Smooth muscle cell (in vitro differentiated cells): ENCODE data around the gene ADAM8. TPM values are rescaled to one million over a fixed set of nuclear protein-coding genes. Genes with fewer than 3 reads are reported as not detected.

Experiments
- DNase-seq: peaks from one replicate; lab custom pipeline; 2025; ENCODE audit not compliant: unreplicated experiment; lab: John Stamatoyannopoulos, UW
- H2AFZ ChIP-seq: fragments of 200-600 bp; sonication (generic); 2 replicates; pipeline ENCODE4 v1.6.0; 2016; ENCODE audit warnings: antibody characterized with exemption, low read depth, mild to moderate bottlenecking
- H3F3A ChIP-seq: fragments of 200-600 bp; sonication (generic); 2 replicates; pipeline ENCODE4 v1.6.0; 2017; ENCODE audit warnings: antibody characterized with exemption, low read depth
- H3K27ac ChIP-seq: fragments of 200-600 bp; sonication (generic); 2 replicates; pipeline ENCODE4 v1.5.1; 2016; ENCODE audit warnings: low read depth, mild to moderate bottlenecking
- H3K27me3 ChIP-seq: fragments of 200-600 bp; sonication (generic); 2 replicates; pipeline ENCODE4 v1.6.1; 2016; ENCODE audit warnings: low read depth, mild to moderate bottlenecking
- H3K36me3 ChIP-seq: fragments of 200-600 bp; sonication (generic); 2 replicates; pipeline ENCODE4 v1.5.1; 2016; ENCODE audit warnings: low read depth
- H3K4me1 ChIP-seq: fragments of 200-600 bp; sonication (generic); 2 replicates; pipeline ENCODE4 v1.5.1; 2016; ENCODE audit warnings: low read depth
- H3K4me2 ChIP-seq: fragments of 200-600 bp; sonication (generic); 2 replicates; pipeline ENCODE4 v1.6.0; 2016; ENCODE audit warnings: mild to moderate bottlenecking
- H3K4me3 ChIP-seq: fragments of 200-600 bp; sonication (generic); 2 replicates; pipeline ENCODE4 v1.5.1; 2016; ENCODE audit warnings: mild to moderate bottlenecking
- H3K79me2 ChIP-seq: fragments of 200-600 bp; sonication (generic); 2 replicates; pipeline ENCODE4 v1.6.0; 2016; ENCODE audit warnings: low read depth, mild to moderate bottlenecking
- H3K9ac ChIP-seq: fragments of 200-600 bp; sonication (generic); 2 replicates; pipeline ENCODE4 v1.6.0; 2016; ENCODE audit warnings: low read depth
- H3K9me3 ChIP-seq: fragments of 200-600 bp; sonication (generic); replicated peaks from 2 replicates; pipeline ENCODE4 v1.5.1; 2016; ENCODE audit warnings: low read depth
- H4K20me1 ChIP-seq: fragments of 200-600 bp; sonication (generic); 2 replicates; pipeline ENCODE4 v1.6.0; 2016; ENCODE audit warnings: low read depth
- WGBS: methylation state at CpG from one replicate; pipeline ENCODE4 v1.1.7; 2016; ENCODE audit warnings: low lambda C conversion rate; 5-methylcytosine and 5-hydroxymethylcytosine counted together
- polyA plus RNA-seq: library from polyadenylated mRNA; unstranded; fragments of >200 nt; fragmentation: Nextera tagmentation; extraction: Ambion mirVana; gene quantifications from 2 replicates; pipeline ENCODE4 v1.2.1, GENCODE V29; 2016
- total RNA-seq: library from RNA; depleted of rRNA; stranded (reverse); fragments of >200 nt; gene quantifications from 2 replicates; pipeline ENCODE4 v1.2.3, GENCODE V29; 2014
- TF ChIP-seq, protein P1 (sequence below): fragments of 200-600 bp; sonication (generic); IDR thresholded peaks from 2 replicates; pipeline ENCODE4 v1.5.1; 2017; ENCODE audit warnings: borderline replicate concordance, mild to moderate bottlenecking, antibody characterized with exemption; ENCODE audit not compliant: insufficient read depth, poor library complexity, severe bottlenecking

The ADAM8 gene
- total and polyA plus RNA-seq, 2 experiments from 2014 or later, result 0.36 to 0.70 TPM

DNA sequence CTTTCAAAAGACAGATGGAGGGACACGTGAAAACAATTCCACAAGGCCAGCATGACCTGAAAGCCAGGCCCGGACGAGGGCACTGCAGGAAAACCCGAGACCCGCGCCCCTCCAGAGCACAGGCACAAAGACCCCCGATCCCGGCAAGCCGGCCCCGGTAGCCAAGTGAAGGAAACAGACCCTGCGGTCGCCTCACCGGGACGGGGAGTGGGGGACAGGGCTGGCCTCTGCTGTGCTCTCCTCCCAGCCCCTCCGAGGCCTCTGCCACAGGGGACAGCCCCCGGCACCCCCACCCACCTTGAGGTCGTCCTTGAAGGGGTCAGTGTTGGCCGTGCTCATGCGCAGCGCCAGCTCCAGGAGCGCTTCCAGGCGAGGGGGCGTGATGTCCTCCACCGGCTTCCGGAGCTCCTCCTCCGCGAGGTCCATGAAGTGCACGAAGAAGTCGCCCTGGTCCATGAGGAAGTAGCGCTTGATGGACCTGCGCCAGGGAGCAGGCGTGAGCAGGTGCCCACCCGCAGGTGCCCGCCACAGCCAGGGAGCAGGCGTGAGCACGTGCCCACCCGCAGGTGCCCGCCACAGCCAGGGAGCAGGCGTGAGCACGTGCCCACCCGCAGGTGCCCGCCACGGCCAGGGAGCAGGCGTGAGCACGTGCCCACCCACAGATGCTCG, 11.3 kb upstream of the ADAM8 start:
- 96% methylated on average over 46 of the region's 46 CpGs for WGBS
- Histone ChIP-seq H3K36me3 (peaks cover 17% of the 10 kb centered on the region), H3K27me3 (no peaks in the 10 kb centered on the region)

DNA sequence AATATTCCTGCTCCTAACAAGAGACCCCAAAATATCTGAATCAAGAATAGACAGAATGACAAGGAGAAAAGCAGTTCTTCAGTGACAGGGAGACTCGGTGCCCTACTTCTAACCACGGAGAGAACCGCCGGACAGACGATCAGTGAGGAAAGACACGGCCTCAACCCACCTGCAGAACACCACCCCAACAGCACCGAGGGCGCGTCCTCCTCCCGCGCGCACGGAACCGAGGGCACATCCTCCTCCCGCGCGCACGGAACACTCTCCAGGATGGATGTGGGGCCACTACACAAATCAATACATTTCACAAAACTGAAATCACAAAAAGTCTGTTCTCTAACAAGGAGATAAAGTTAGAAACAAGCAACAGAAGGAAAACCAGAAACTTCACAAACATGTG, 9.7 kb upstream of the ADAM8 start:
- Histone ChIP-seq H2AFZ (no peak overlapping the region), H3K9me3 (no peaks in the 10 kb centered on the region), H3K4me1 (no peaks in the 10 kb centered on the region), H3K4me3 (no peak overlapping the region), H3K27me3 (no peaks in the 10 kb centered on the region), H3K36me3 (peaks cover 17% of the 10 kb centered on the region), H3F3A (no peaks in the 10 kb centered on the region), H3K27ac (no peak overlapping the region), H3K9ac (no peak overlapping the region), H3K79me2 (no peaks in the 10 kb centered on the region), H3K4me2 (no peak overlapping the region), H4K20me1 (peaks cover 12% of the 10 kb centered on the region)
- DNase-seq, result no peak
- TF ChIP-seq, protein P1, sequence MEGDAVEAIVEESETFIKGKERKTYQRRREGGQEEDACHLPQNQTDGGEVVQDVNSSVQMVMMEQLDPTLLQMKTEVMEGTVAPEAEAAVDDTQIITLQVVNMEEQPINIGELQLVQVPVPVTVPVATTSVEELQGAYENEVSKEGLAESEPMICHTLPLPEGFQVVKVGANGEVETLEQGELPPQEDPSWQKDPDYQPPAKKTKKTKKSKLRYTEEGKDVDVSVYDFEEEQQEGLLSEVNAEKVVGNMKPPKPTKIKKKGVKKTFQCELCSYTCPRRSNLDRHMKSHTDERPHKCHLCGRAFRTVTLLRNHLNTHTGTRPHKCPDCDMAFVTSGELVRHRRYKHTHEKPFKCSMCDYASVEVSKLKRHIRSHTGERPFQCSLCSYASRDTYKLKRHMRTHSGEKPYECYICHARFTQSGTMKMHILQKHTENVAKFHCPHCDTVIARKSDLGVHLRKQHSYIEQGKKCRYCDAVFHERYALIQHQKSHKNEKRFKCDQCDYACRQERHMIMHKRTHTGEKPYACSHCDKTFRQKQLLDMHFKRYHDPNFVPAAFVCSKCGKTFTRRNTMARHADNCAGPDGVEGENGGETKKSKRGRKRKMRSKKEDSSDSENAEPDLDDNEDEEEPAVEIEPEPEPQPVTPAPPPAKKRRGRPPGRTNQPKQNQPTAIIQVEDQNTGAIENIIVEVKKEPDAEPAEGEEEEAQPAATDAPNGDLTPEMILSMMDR, result no peak
- 93% methylated on average over 18 of the region's 18 CpGs for WGBS

More for the DNA sequence above, 11.3 kb upstream of the ADAM8 start:
- DNase-seq, result no peak
- Histone ChIP-seq H3K27ac (no peak overlapping the region), H3K4me1 (no peaks in the 10 kb centered on the region), H2AFZ (no peak overlapping the region), H4K20me1 (peaks cover 12% of the 10 kb centered on the region), H3K9ac (no peak overlapping the region), H3K4me2 (no peak overlapping the region), H3K9me3 (no peaks in the 10 kb centered on the region), H3F3A (no peaks in the 10 kb centered on the region), H3K79me2 (no peaks in the 10 kb centered on the region), H3K4me3 (no peak overlapping the region)
- TF ChIP-seq, protein P1, result no peak

DNA sequence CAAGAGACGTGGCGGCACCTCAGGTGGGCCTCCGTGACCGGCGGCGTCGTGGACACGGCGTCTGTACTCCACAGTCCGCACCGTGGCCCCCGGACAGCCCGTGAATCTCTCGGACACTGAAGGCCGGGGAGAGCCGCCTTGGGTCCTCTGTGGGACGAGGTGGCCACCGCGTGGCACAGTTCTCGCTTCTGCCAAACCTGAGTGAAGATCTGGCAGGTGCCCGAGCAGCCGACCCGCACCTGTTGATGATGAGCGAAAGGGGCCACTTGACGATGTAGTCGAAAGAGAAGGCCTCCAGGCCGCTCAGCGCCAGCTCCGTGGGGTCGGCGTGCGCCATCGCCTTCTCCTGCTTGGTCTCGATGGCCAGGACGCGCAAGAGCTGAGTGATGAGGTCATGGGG, 8.5 kb upstream of the ADAM8 start:
- TF ChIP-seq, protein P1, result no peak
- peaks cover 12% of the 10 kb centered on the region for H3K36me3 ChIP-seq
- DNase-seq, result no peak
- WGBS, result 96% methylated on average over 36 of the region's 36 CpGs
- H3F3A ChIP-seq, result no peaks in the 10 kb centered on the region
- H2AFZ ChIP-seq, result no peak overlapping the region
- peaks cover 12% of the 10 kb centered on the region for H4K20me1 ChIP-seq
- H3K79me2 ChIP-seq, result no peaks in the 10 kb centered on the region
- no peaks in the 10 kb centered on the region for H3K4me1 ChIP-seq
- H3K4me3 ChIP-seq, result no peak overlapping the region
- no peaks in the 10 kb centered on the region for H3K9me3 ChIP-seq
- H3K4me2 ChIP-seq, result no peak overlapping the region
- H3K27me3 ChIP-seq, result no peaks in the 10 kb centered on the region
- no peak overlapping the region for H3K27ac ChIP-seq
- no peak overlapping the region for H3K9ac ChIP-seq

DNA sequence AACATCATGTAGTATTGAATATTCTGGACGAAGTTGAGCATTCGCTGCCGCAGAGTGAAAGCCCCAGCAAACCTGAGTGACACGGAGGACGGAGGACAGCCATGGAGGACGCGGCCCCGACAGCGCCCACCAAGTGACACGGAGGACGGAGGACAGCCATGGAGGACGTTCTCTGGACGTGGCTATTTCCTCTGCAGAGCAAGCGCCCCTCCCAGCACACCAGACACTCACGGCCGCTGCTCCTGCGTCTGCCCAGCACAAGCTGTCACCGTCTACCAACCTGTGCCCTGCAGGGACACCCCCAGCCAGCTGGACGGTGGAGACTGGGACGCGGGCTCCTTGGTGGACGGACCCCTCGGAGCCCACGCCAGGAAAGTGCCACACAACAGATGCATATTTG, 7.3 kb upstream of the ADAM8 start:
- peaks cover 11% of the 10 kb centered on the region for H3K36me3 ChIP-seq
- peaks cover 12% of the 10 kb centered on the region for H4K20me1 ChIP-seq
- H3K27me3 ChIP-seq, result no peaks in the 10 kb centered on the region
- no peak overlapping the region for H3K4me3 ChIP-seq
- DNase-seq, result no peak
- H3K9me3 ChIP-seq, result no peaks in the 10 kb centered on the region
- 97% methylated on average over 24 of the region's 24 CpGs for WGBS
- no peak overlapping the region for H2AFZ ChIP-seq
- TF ChIP-seq, protein P1, result no peak
- no peaks in the 10 kb centered on the region for H3K79me2 ChIP-seq
- H3K27ac ChIP-seq, result no peak overlapping the region
- H3K9ac ChIP-seq, result no peak overlapping the region
- H3K4me2 ChIP-seq, result no peak overlapping the region
- H3F3A ChIP-seq, result no peaks in the 10 kb centered on the region
- H3K4me1 ChIP-seq, result no peaks in the 10 kb centered on the region
